K562 (cell line): ENCODE measurements around the gene ZNF839. TPM values are rescaled to one million over a fixed set of nuclear protein-coding genes. Genes with fewer than 3 reads are reported as not detected.

Experiments used
- ATAC-seq: fragments of 200-7000 bp; cut with Tn5 transposase; 3 replicates; pipeline ENCODE4 v1.9.1; 2020; ENCODE audit warnings: moderate library complexity
- BruUV-seq: library from RNA; stranded (reverse); fragments of 400-500 nt; replicated peaks from 2 replicates; lab custom pipeline; 2021; lab: Mats Ljungman, UMichigan
- CTCF ChIA-PET: fragments of 300-600 bp; formaldehyde crosslinking; extraction: SDS; loops from one replicate; lab custom pipeline; 2021; ENCODE audit warnings: low intra/inter-chr PET ratio; lab: Yijun Ruan, JAX
- POLR2A ChIA-PET: fragments of 300-600, 350-650 bp; sonication (Branson Sonifier 250); formaldehyde crosslinking; extraction: SDS; loops from one replicate; lab custom pipeline; 2021; ENCODE audit warnings: antibody characterized with exemption, inconsistent platforms; lab: Yijun Ruan, JAX
- DNase-seq, 4 experiments: peaks; one replicate each; pipeline versions ENCODE4 v3.0.0 to v3.0.0-alpha.2; 2011 to 2018; ENCODE audit warnings: low spot score in 3 of 4, mixed read lengths in 3 of 4; ENCODE audit errors: extremely low read depth in 1 of 4
- FAIRE-seq: peaks from 2 replicates; lab custom pipeline; 2011; peaks lifted over from hg19 to GRCh38; lab: Jason Lieb, UNC
- H2AFZ ChIP-seq: 2 replicates; pipeline ENCODE4 v1.6.0; 2011; ENCODE audit warnings: low read depth, low read length, control low read depth, inconsistent platforms
- H3K27ac ChIP-seq: fragments of 200-600 bp; 3 replicates; pipeline ENCODE4 v1.8.0; 2011; ENCODE audit warnings: low read depth, mild to moderate bottlenecking, control low read depth, inconsistent platforms, low read length, moderate library complexity, mixed read lengths; ENCODE audit errors: extremely low read depth
- H3K27me3 ChIP-seq, 2 experiments: fragments of 300-600 bp in 1 of 2; 2 replicates in 1 of 2; 3 replicates in 1 of 2; pipeline versions ENCODE4 v1.6.0 to v1.8.0; 2011; ENCODE audit warnings: inconsistent platforms in 2 of 2, low read length in 2 of 2, mild to moderate bottlenecking in 1 of 2, mixed read lengths in 1 of 2, moderate library complexity in 1 of 2; ENCODE audit not compliant: control insufficient read depth in 2 of 2, insufficient read depth in 2 of 2
- H3K36me3 ChIP-seq: fragments of 300-600 bp; 3 replicates; pipeline ENCODE4 v1.8.0; 2011; ENCODE audit warnings: mild to moderate bottlenecking, low read length, inconsistent platforms; ENCODE audit not compliant: control insufficient read depth, insufficient read depth
- H3K4me1 ChIP-seq, 2 experiments: fragments of 200-600 bp in 1 of 2; replicated peaks in 1 of 2; 2 replicates in 1 of 2; 3 replicates in 1 of 2; pipeline versions ENCODE4 v1.5.1 to v1.8.0; 2011; ENCODE audit warnings: inconsistent platforms in 2 of 2, low read length in 2 of 2, mild to moderate bottlenecking in 1 of 2, mixed read lengths in 1 of 2, moderate library complexity in 1 of 2; ENCODE audit not compliant: control insufficient read depth in 2 of 2, insufficient read depth in 2 of 2
- H3K4me2 ChIP-seq: 2 replicates; pipeline ENCODE4 v1.6.1; 2011; ENCODE audit warnings: low read length, control low read depth, inconsistent platforms, mixed read lengths; ENCODE audit not compliant: insufficient read depth
- H3K4me3 ChIP-seq: fragments of 200-600 bp; sonication (generic), shearing (Covaris generic); 2 replicates; pipeline ENCODE4 v1.5.1; 2016; ENCODE audit warnings: control low read depth, inconsistent platforms
- H3K79me2 ChIP-seq: fragments of 200-600 bp; 3 replicates; pipeline ENCODE4 v1.8.0; 2011; ENCODE audit warnings: low read length, inconsistent platforms; ENCODE audit not compliant: control insufficient read depth, insufficient read depth
- H3K9ac ChIP-seq, 2 experiments: 2 replicates each; pipeline versions ENCODE4 v1.6.0 to v1.6.1; 2011; ENCODE audit warnings: low read depth in 2 of 2, low read length in 2 of 2, control low read depth in 1 of 2, inconsistent platforms in 1 of 2, mild to moderate bottlenecking in 1 of 2, mixed read lengths in 1 of 2; ENCODE audit not compliant: insufficient read depth in 1 of 2
- H3K9me1 ChIP-seq: one replicate; pipeline ENCODE4 v1.6.0; 2011; ENCODE audit warnings: inconsistent platforms, mild to moderate bottlenecking, low read length, moderate library complexity; ENCODE audit not compliant: control insufficient read depth, insufficient read depth
- H3K9me3 ChIP-seq: replicated peaks from 2 replicates; pipeline ENCODE4 v1.5.1; 2011; ENCODE audit warnings: low read depth, low read length, inconsistent platforms; ENCODE audit not compliant: control insufficient read depth, insufficient read depth
- H4K20me1 ChIP-seq: replicated peaks from 2 replicates; pipeline ENCODE4 v1.6.1; 2011; ENCODE audit warnings: low read length, inconsistent platforms, mixed read lengths; ENCODE audit not compliant: control insufficient read depth, insufficient read depth
- ARID2 ChIP-seq: fragments of 450-650 bp; IDR thresholded peaks from 2 replicates; pipeline ENCODE4 v1.6.1; 2017; ENCODE audit warnings: antibody characterized with exemption, mild to moderate bottlenecking
- BRCA1 ChIP-seq, 2 experiments: fragments of 450-650 bp in 1 of 2; sonication (generic) in 1 of 2; formaldehyde crosslinking in 1 of 2; IDR thresholded peaks; 2 replicates each; pipeline versions ENCODE4 v1.5.0 to v1.6.1; 2017 to 2020; ENCODE audit warnings: mild to moderate bottlenecking in 1 of 2, missing genetic modification reagents in 1 of 2
- CCNT2 ChIP-seq: IDR thresholded peaks from 2 replicates; pipeline ENCODE4 v1.6.1; 2011; ENCODE audit warnings: borderline replicate concordance, low read depth, mild to moderate bottlenecking, moderate library complexity, mixed read lengths, low read length; ENCODE audit not compliant: insufficient read length; ENCODE audit errors: extremely low read depth
- CHAMP1 ChIP-seq: fragments of 450-650 bp; IDR thresholded peaks from 2 replicates; pipeline ENCODE4 v1.6.1; 2016; ENCODE audit warnings: mild to moderate bottlenecking
- DDX20 ChIP-seq: fragments of 450-650 bp; IDR thresholded peaks from 2 replicates; pipeline ENCODE4 v1.6.1; 2016; ENCODE audit warnings: missing genetic modification characterization, low read depth, mild to moderate bottlenecking, missing compliant biosample characterization, moderate library complexity
- E2F6 ChIP-seq, 2 experiments: IDR thresholded peaks; 2 replicates each; pipeline ENCODE4 v1.6.1; 2011; ENCODE audit warnings: borderline replicate concordance in 1 of 2, control low read depth in 1 of 2, low read depth in 1 of 2, low read length in 1 of 2, mild to moderate bottlenecking in 1 of 2, mixed read lengths in 1 of 2, moderate library complexity in 1 of 2; ENCODE audit not compliant: insufficient read depth in 1 of 2, insufficient read length in 1 of 2, poor library complexity in 1 of 2, severe bottlenecking in 1 of 2; ENCODE audit errors: extremely low read depth in 1 of 2
- EGR1 ChIP-seq: fragments of 450-650 bp; conservative IDR thresholded peaks from 2 replicates; pipeline ENCODE4 v1.6.1; 2017; ENCODE audit warnings: mild to moderate bottlenecking
- EZH2 ChIP-seq: IDR thresholded peaks from 2 replicates; pipeline ENCODE4 v1.6.1; 2012; ENCODE audit warnings: low read depth, mild to moderate bottlenecking, inconsistent platforms, low read length, borderline replicate concordance
- GABPB1 ChIP-seq: sonication (generic); formaldehyde crosslinking; IDR thresholded peaks from 2 replicates; pipeline ENCODE4 v1.8.0; 2022; ENCODE audit warnings: mild to moderate bottlenecking, missing genetic modification reagents
- JUNB ChIP-seq: fragments of 450-650 bp; formaldehyde crosslinking; conservative IDR thresholded peaks from 2 replicates; pipeline ENCODE4 v1.4.0; 2020; ENCODE audit warnings: mild to moderate bottlenecking
- KLF10 ChIP-seq: fragments of 250-450 bp; sonication (Bioruptor Pico); IDR thresholded peaks from 2 replicates; pipeline ENCODE4 v1.6.1; 2021; ENCODE audit warnings: matching md5 sums
- PHB2 ChIP-seq: fragments of 450-650 bp; IDR thresholded peaks from 2 replicates; pipeline ENCODE4 v1.6.1; 2017; ENCODE audit warnings: low read depth
- PHF8 ChIP-seq: fragments of 200-600 bp; sonication (generic); IDR thresholded peaks from 2 replicates; pipeline ENCODE4 v1.6.1; 2012; ENCODE audit warnings: mixed run types, mild to moderate bottlenecking, inconsistent platforms, low read length, moderate library complexity, borderline replicate concordance
- POLR3A ChIP-seq: IDR thresholded peaks from 2 replicates; pipeline ENCODE4 v1.6.1; 2011; ENCODE audit warnings: borderline replicate concordance, mild to moderate bottlenecking, moderate library complexity; ENCODE audit not compliant: insufficient read length, insufficient read depth; ENCODE audit errors: extremely low read depth
- TCF7L2 ChIP-seq: fragments of 150-350 bp; IDR thresholded peaks from 2 replicates; pipeline ENCODE4 v1.6.1; 2016; ENCODE audit warnings: low read depth, mild to moderate bottlenecking, low read length, moderate library complexity
- ZNF707 ChIP-seq: fragments of 250-450 bp; sonication (Bioruptor Pico); conservative IDR thresholded peaks from 2 replicates; pipeline ENCODE4 v1.8.0; 2022; ENCODE audit warnings: inconsistent platforms, mild to moderate bottlenecking, moderate library complexity
- ZNF766 ChIP-seq: fragments of 200-800 bp; sonication (Bioruptor generic); conservative IDR thresholded peaks from 2 replicates; pipeline ENCODE4 v1.6.1; 2016; ENCODE audit warnings: missing genetic modification characterization, missing compliant biosample characterization
- WGBS: fragments of 100-300 bp; shearing (Covaris generic); methylation state at CpG from one replicate; pipeline ENCODE4 v1.1.6; 2016; ENCODE audit warnings: low coverage, mixed read lengths; ENCODE audit not compliant: insufficient coverage; ENCODE audit errors: missing lambda C conversion rate; 5-methylcytosine and 5-hydroxymethylcytosine counted together
- in situ Hi-C: fragments of 300-500 bp; cut with MboI; formaldehyde crosslinking; loops from 4 replicates; pipeline ENCODE4 v1.15.0; 2018; ENCODE audit warnings: inconsistent platforms, mixed read lengths
- intact Hi-C: fragments of 100-400 bp; cut with micrococcal nuclease; formaldehyde crosslinking; loops from 2 replicates; pipeline ENCODE4 v1.14.2; 2022
- polyA plus RNA-seq, 8 experiments: library from polyadenylated mRNA; depleted of rRNA in 4 of 8; stranded (reverse) in 5 of 8; unstranded in 3 of 8; fragments of >200 nt; fragmentation: Nextera tagmentation in 2 of 8; fragmentation: Illumina TruSeq in 1 of 8; extraction: Ambion mirVana in 2 of 8; extraction: Trizol in 1 of 8; gene quantifications; 2 replicates each; pipeline versions ENCODE4 v1.2.1 to v1.2.3, GENCODE V29; 2011 to 2014; ENCODE audit warnings: inconsistent platforms in 1 of 8, missing spikeins in 1 of 8
- total RNA-seq, 7 experiments: library from RNA; depleted of rRNA in 6 of 7; stranded (reverse); fragments of >200 nt in 6 of 7; fragmentation: Illumina TruSeq in 2 of 7; extraction: Trizol in 2 of 7; gene quantifications; 2 replicates each; pipeline versions ENCODE4 v1.2.1 to v1.2.3, GENCODE V29; 2011 to 2021; ENCODE audit warnings: low replicate concordance in 1 of 7

The ZNF839 gene
- total and polyA plus RNA-seq, 9 of the 15 experiments (the other 6 are each of a cell fraction or from before 2014, with no cell fraction given), result 0.42 to 8.4 (median 5.7) TPM

- peaks cover 8 to 14% of the 10 kb centered on the region in 2 experiments for H3K4me1 ChIP-seq
- ATAC-seq (peak; percentile 63), DNase-seq (peak; percentile 27 to 58 (median 44)), FAIRE-seq (peak; percentile 11)
- no peaks in the 10 kb centered on the region for H3K27me3 ChIP-seq
- peak overlapping the region; percentile 76 for H2AFZ ChIP-seq
- intact Hi-C loops (no loop called here), in situ Hi-C loops (no loop called here)
- H3K36me3 ChIP-seq, result peaks cover 12% of the 10 kb centered on the region
- peaks cover 20% of the 10 kb centered on the region for H3K79me2 ChIP-seq
- ChIA-PET CTCF (no interaction called here), POLR2A (interaction anchor here (0.6 to 2.3 kb wide), 5 partner anchors 12 to 112 kb away, joined by 3 to 9 read pairs (median 3); no protein-coding TSS in a partner anchor)
- no peaks in the 10 kb centered on the region for H4K20me1 ChIP-seq
- H3K4me3 ChIP-seq, result peak overlapping the region; percentile 66
- no peak overlapping the region for H3K27ac ChIP-seq
- 4% methylated on average over 12 of the region's 53 CpGs for WGBS
- no peaks in the 10 kb centered on the region for H3K9me1 ChIP-seq
- H3K4me2 ChIP-seq, result peak overlapping the region; percentile 87
- H3K9me3 ChIP-seq, result no peaks in the 10 kb centered on the region
- BruUV-seq, result no TSS peak
- H3K9ac ChIP-seq, result peak overlapping the region; percentile 77 to 91
- no peak for TF ChIP-seq GABPB1 (CRISPR knock-in tag)
- no peak for TF ChIP-seq POLR3A
- no peak for TF ChIP-seq KLF10 (CRISPR knock-in tag)
- TF ChIP-seq E2F6 (IDR thresholded peaks at IDR 0.05; ENCODE audit: borderline replicate concordance in 1 of 2, extremely low read depth in 1 of 2, insufficient read depth in 1 of 2, insufficient read length in 1 of 2, low read depth in 1 of 2, low read length in 1 of 2, poor library complexity in 1 of 2, severe bottlenecking in 1 of 2), result peak in 1 of 2 experiments; percentile 33
- no peak for TF ChIP-seq TCF7L2
- no peak for TF ChIP-seq JUNB (CRISPR knock-in tag)
- no peak for TF ChIP-seq EZH2
- TF ChIP-seq PHF8, result peak; percentile 14; the same call in 1 of the 2 replicates
- no peak for TF ChIP-seq ZNF766 (CRISPR knock-in tag)
- 0 out of 2 replicates have a peak, but pooled peaks have one; percentile 10 for TF ChIP-seq EGR1
- TF ChIP-seq PHB2, result no peak
- TF ChIP-seq ZNF707 (CRISPR knock-in tag), result no peak
- TF ChIP-seq CHAMP1, result no peak
- TF ChIP-seq CCNT2, result peak; percentile 53
- TF ChIP-seq ARID2, result no peak
- no peak for TF ChIP-seq DDX20 (tag)
- no peak for TF ChIP-seq BRCA1 (IDR thresholded peaks at IDR 0.05)
- TF ChIP-seq BRCA1 (CRISPR knock-in tag; IDR thresholded peaks at IDR 0.05), result no peak
These were observed 43.8 kb downstream of the ZNF839 start for GRCh38 chr14:102363182-102363943.
